Activated CD4-positive, alpha-beta memory T cell treated with anti-CD3 and anti-CD28 coated beads, Interleukin-2, amount 10 ng/mL, durations not matched to agents 7 days and 5 days (primary cell): ENCODE results near the gene ARHGAP31. TPM values are rescaled to one million over a fixed set of nuclear protein-coding genes. Genes with fewer than 3 reads are reported as not detected.
A peak's percentile ranks its signal among the peaks of the same experiment; 100 is the strongest.

Experiments
- CTCF ChIA-PET: fragments of 350-600 bp; sonication (Branson Sonifier 250); formaldehyde crosslinking; loops from one replicate; lab custom pipeline; 2021; ENCODE audit warnings: antibody characterized with exemption, inconsistent platforms; lab: Charles Lee
- POLR2A ChIA-PET: fragments of 350-600 bp; sonication (Branson Sonifier 250); formaldehyde crosslinking; loops from one replicate; lab custom pipeline; 2021; ENCODE audit warnings: antibody characterized with exemption; lab: Charles Lee
- DNase-seq: peaks from one replicate; pipeline ENCODE4 v3.0.0-alpha.2; 2020
- H3K27ac Mint-ChIP-seq: one replicate; pipeline ENCODE4 v1.8.0; 2021; ENCODE audit warnings: mild to moderate bottlenecking, mixed read lengths
- H3K27me3 Mint-ChIP-seq: one replicate; pipeline ENCODE4 v1.8.0; 2021; ENCODE audit warnings: mixed read lengths
- H3K36me3 Mint-ChIP-seq: one replicate; pipeline ENCODE4 v1.8.0; 2021; ENCODE audit warnings: low read depth, mixed read lengths
- H3K4me1 Mint-ChIP-seq: one replicate; pipeline ENCODE4 v1.8.0; 2021; ENCODE audit warnings: mixed read lengths
- H3K4me3 Mint-ChIP-seq: one replicate; pipeline ENCODE4 v1.8.0; 2021; ENCODE audit warnings: mild to moderate bottlenecking, mixed read lengths
- H3K9me3 Mint-ChIP-seq: one replicate; pipeline ENCODE4 v1.8.0; 2021; ENCODE audit warnings: mixed read lengths
- total RNA-seq, 2 experiments: library from RNA; stranded (reverse); gene quantifications; one replicate each; pipeline ENCODE4 v1.2.3, GENCODE V29; 2021

The ARHGAP31 gene
- total RNA-seq, 2 experiments from 2014 or later, result 3.7 to 4.5 TPM

DNA sequence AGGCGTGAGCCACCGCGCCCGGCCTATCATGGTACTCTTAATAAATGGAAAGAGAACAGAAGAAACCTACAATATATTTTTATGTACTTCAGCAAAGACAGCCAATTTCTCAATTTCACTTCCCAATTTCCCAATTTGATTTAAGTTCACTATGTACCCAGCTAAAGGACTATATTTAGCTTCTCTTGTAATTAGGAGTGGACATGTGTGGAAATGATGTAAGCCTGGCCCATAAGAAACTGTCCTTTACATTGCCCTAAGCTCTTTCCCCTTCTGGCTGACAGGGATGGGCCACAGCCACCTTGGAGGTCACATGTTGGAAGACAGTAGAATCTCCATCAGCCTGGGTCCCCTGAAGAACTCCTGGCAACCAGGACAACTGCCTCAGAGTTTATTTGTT, 163.1 kb downstream of the ARHGAP31 start:
- no peaks in the 10 kb centered on the region for H3K27me3 Mint-ChIP-seq
- no peak overlapping the region for H3K27ac Mint-ChIP-seq
- no peak for DNase-seq
- POLR2A ChIA-PET, result interaction anchor here (2.0 kb wide), 1 partner anchor 11 kb away, joined by 8 read pairs; the partner anchor contains the start of gene POGLUT1
- H3K4me1 Mint-ChIP-seq, result peaks cover 37% of the 10 kb centered on the region
- no peak overlapping the region for H3K4me3 Mint-ChIP-seq
- peaks cover 72% of the 10 kb centered on the region for H3K36me3 Mint-ChIP-seq
- CTCF ChIA-PET, result interaction anchor here (1.0 kb wide), 1 partner anchor 9 kb away, joined by 4 read pairs; no protein-coding TSS in a partner anchor
- H3K9me3 Mint-ChIP-seq, result no peaks in the 10 kb centered on the region

GRCh38 chr3:119463171-119464169, 169.3 kb downstream of the ARHGAP31 start, which contains the start of gene TMEM39A:
TSS of gene TMEM39A (minus strand) at chr3:119463615. CDS start at chr3:119462074, 1,541 bp downstream.
- Mint-ChIP-seq H3K36me3 (peaks cover 35% of the 10 kb centered on the region), H3K4me3 (peak within 1 kb of the TSS; percentile 97), H3K27me3 (no peaks in the 10 kb centered on the region), H3K9me3 (no peaks in the 10 kb centered on the region), H3K27ac (peak within 1 kb of the TSS; percentile 96), H3K4me1 (peaks cover 54% of the 10 kb centered on the region)
- CTCF ChIA-PET, result interaction anchor here (0.7 to 2.2 kb wide), 11 partner anchors 31 to 222 kb away, joined by 3 to 12 read pairs (median 5); partner anchors contain the start of genes CD80, COX17 and TIMMDC1
- peak; percentile 99 for DNase-seq
- POLR2A ChIA-PET, result interaction anchor here (0.8 to 9.9 kb wide), 33 partner anchors 9 to 631 kb away, joined by 3 to 235 read pairs (median 6); partner anchors contain the start of genes ADPRH, ARHGAP31, B4GALT4 and CD80

GRCh38 chr3:119468041-119468440, 173.9 kb downstream of the ARHGAP31 start:
- DNase-seq, result no peak
- Mint-ChIP-seq H3K9me3 (no peaks in the 10 kb centered on the region), H3K27ac (peak overlapping the region; percentile 32), H3K27me3 (no peaks in the 10 kb centered on the region), H3K36me3 (peaks cover 23% of the 10 kb centered on the region), H3K4me1 (peaks cover 50% of the 10 kb centered on the region), H3K4me3 (peak overlapping the region; percentile 95)
- ChIA-PET POLR2A (interaction anchor here (0.8 to 9.9 kb wide), 5 partner anchors 8 to 208 kb away, joined by 3 to 235 read pairs (median 5); partner anchors contain the start of genes ARHGAP31 and TIMMDC1), CTCF (interaction anchor here (0.9 to 2.8 kb wide), 2 partner anchors 31 to 91 kb away, joined by 4 to 10 read pairs; partner anchors contain the start of genes CD80 and TIMMDC1)

GRCh38 chr3:119469418-119470189, 175.4 kb downstream of the ARHGAP31 start:
- H3K4me1 Mint-ChIP-seq, result peaks cover 38% of the 10 kb centered on the region
- CTCF ChIA-PET, result interaction anchor here (1.3 to 2.8 kb wide), 4 partner anchors 19 to 89 kb away, joined by 4 to 10 read pairs (median 6); partner anchors contain the start of genes CD80 and TIMMDC1
- H3K4me3 Mint-ChIP-seq, result peak overlapping the region; percentile 95
- H3K36me3 Mint-ChIP-seq, result peaks cover 18% of the 10 kb centered on the region
- no peaks in the 10 kb centered on the region for H3K27me3 Mint-ChIP-seq
- no peaks in the 10 kb centered on the region for H3K9me3 Mint-ChIP-seq
- POLR2A ChIA-PET, result interaction anchor here (0.9 to 9.9 kb wide), 11 partner anchors 16 to 879 kb away, joined by 3 to 235 read pairs (median 4); partner anchors contain the start of genes ADPRH, ARHGAP31, CD80 and COX17
- peak overlapping the region; percentile 71 for H3K27ac Mint-ChIP-seq
- DNase-seq, result no peak

Other genes with a start within 250 kb of the ARHGAP31 start
- not detected for gene TEX55, start 148.2 kb upstream of the ARHGAP31 start, total RNA-seq
- not detected for gene UPK1B, start 120.8 kb upstream of the ARHGAP31 start, total RNA-seq
- gene B4GALT4, start 53.5 kb upstream of the ARHGAP31 start, total RNA-seq, result 10 to 100 TPM; 10.9 to 11.6 TPM
- 10 to 100 TPM; 42.7 to 42.8 TPM for gene TMEM39A, start 169.2 kb downstream of the ARHGAP31 start, total RNA-seq
- 10 to 100 TPM; 19.2 to 22.2 TPM for gene POGLUT1, start 174.6 kb downstream of the ARHGAP31 start, total RNA-seq
- gene TIMMDC1, start 204.2 kb downstream of the ARHGAP31 start, total RNA-seq, result 10 to 100 TPM; 66.4 to 67.4 TPM